Lower lobe of right lung (tissue), 2 donors: ENCODE results near the gene ADAP1. TPM values are rescaled to one million over a fixed set of nuclear protein-coding genes. Genes with fewer than 3 reads are reported as not detected.
A peak's percentile ranks its signal among the peaks of the same experiment; 100 is the strongest.

Experiments
- ATAC-seq, 2 donors: fragments of 200-7000 bp; cut with Tn5 transposase; one replicate each; pipeline ENCODE4 v1.9.1; 2020 to 2022; ENCODE audit warnings: mild to moderate bottlenecking in 2 of 2, moderate library complexity in 2 of 2
- DNase-seq: peaks from one replicate; pipeline ENCODE4 v3.0.0-alpha.2; 2020
- H3K27ac ChIP-seq: fragments of 200-600 bp; one replicate; pipeline ENCODE4 v1.8.0; 2022
- H3K27me3 ChIP-seq: fragments of 200-600 bp; one replicate; pipeline ENCODE4 v1.8.0; 2022; ENCODE audit warnings: low read depth
- H3K36me3 ChIP-seq: fragments of 200-600 bp; one replicate; pipeline ENCODE4 v1.8.0; 2022; ENCODE audit warnings: mild to moderate bottlenecking
- H3K4me1 ChIP-seq: fragments of 200-600 bp; one replicate; pipeline ENCODE4 v1.8.0; 2022
- H3K4me3 ChIP-seq: fragments of 200-600 bp; one replicate; pipeline ENCODE4 v1.8.0; 2022; ENCODE audit warnings: mild to moderate bottlenecking
- H3K9me3 ChIP-seq: fragments of 200-600 bp; one replicate; pipeline ENCODE4 v1.8.0; 2022
- CTCF ChIP-seq: fragments of 200-600 bp; IDR thresholded peaks from one replicate; pipeline ENCODE4 v1.8.0; 2022; ENCODE audit warnings: antibody characterized with exemption, mild to moderate bottlenecking
- intact Hi-C: fragments of 100-400 bp; cut with DNase I; formaldehyde crosslinking; loops from one replicate; pipeline ENCODE4 v1.11.0; 2022
- total RNA-seq: library from RNA; stranded (reverse); fragmentation: NEBNext Ultra II Directional; extraction: Animal tissue kit (Norgen Biotek cat#: 25700); gene quantifications from one replicate; pipeline ENCODE4 v1.2.1, GENCODE V29; 2021
- donor health status: DM: no; HTN: yes; CAD: no; lungs with severe emphysema.

The ADAP1 gene
- total RNA-seq, 1 donor from 2014 or later, result 33.9 TPM

- no peak overlapping the region for H3K4me3 ChIP-seq
- H3K27ac ChIP-seq, result no peak overlapping the region
- TF ChIP-seq CTCF, result no peak
- DNase-seq (no peak), ATAC-seq (no peak)
- peaks cover 78% of the 10 kb centered on the region for H3K36me3 ChIP-seq
- H3K9me3 ChIP-seq, result no peaks in the 10 kb centered on the region
- intact Hi-C loops, result no loop called here
- H3K27me3 ChIP-seq, result no peaks in the 10 kb centered on the region
- H3K4me1 ChIP-seq, result no peaks in the 10 kb centered on the region
Observed at GRCh38 chr7:890868-891267, 63.6 kb downstream of the ADAP1 start.

GRCh38 chr7:889391-889790 is 65.1 kb downstream of the ADAP1 start:
- ATAC-seq (no peak), DNase-seq (no peak)
- H3K9me3 ChIP-seq, result no peaks in the 10 kb centered on the region
- H3K27me3 ChIP-seq, result no peaks in the 10 kb centered on the region
- peaks cover 65% of the 10 kb centered on the region for H3K36me3 ChIP-seq
- no peak overlapping the region for H3K27ac ChIP-seq
- H3K4me1 ChIP-seq, result no peaks in the 10 kb centered on the region
- intact Hi-C loops, result no loop called here
- no peak overlapping the region for H3K4me3 ChIP-seq
- no peak for TF ChIP-seq CTCF

GRCh38 chr7:889025-889390 is 65.5 kb downstream of the ADAP1 start:
- no peak for DNase-seq
- Histone ChIP-seq H3K9me3 (no peaks in the 10 kb centered on the region), H3K27me3 (no peaks in the 10 kb centered on the region), H3K4me3 (no peak overlapping the region), H3K27ac (no peak overlapping the region), H3K4me1 (no peaks in the 10 kb centered on the region), H3K36me3 (peaks cover 61% of the 10 kb centered on the region)
- no peak for TF ChIP-seq CTCF
- intact Hi-C loops, result no loop called here
- no peak for ATAC-seq

GRCh38 chr7:888081-889024 is 66.1 kb downstream of the ADAP1 start:
- H3K27ac ChIP-seq, result no peak overlapping the region
- DNase-seq, result peak; percentile 42
- intact Hi-C loops, result no loop called here
- no peak overlapping the region for H3K4me3 ChIP-seq
- no peaks in the 10 kb centered on the region for H3K27me3 ChIP-seq
- no peaks in the 10 kb centered on the region for H3K4me1 ChIP-seq
- ATAC-seq, result no peak
- no peaks in the 10 kb centered on the region for H3K9me3 ChIP-seq
- peaks cover 56% of the 10 kb centered on the region for H3K36me3 ChIP-seq
- TF ChIP-seq CTCF, result no peak

- no peaks in the 10 kb centered on the region for H3K9me3 ChIP-seq
- H3K27me3 ChIP-seq, result no peaks in the 10 kb centered on the region
- TF ChIP-seq CTCF, result no peak
- intact Hi-C loops, result no loop called here
- DNase-seq, result peak; percentile 38
- H3K4me3 ChIP-seq, result no peak overlapping the region
- H3K4me1 ChIP-seq, result no peaks in the 10 kb centered on the region
- no peak for ATAC-seq
- peaks cover 62% of the 10 kb centered on the region for H3K36me3 ChIP-seq
- no peak overlapping the region for H3K27ac ChIP-seq
Observed at GRCh38 chr7:887488-887820, 67.0 kb downstream of the ADAP1 start.
